HG02759 (cell line): ENCODE measurements around the gene ONECUT3.

ENCODE experiments used
- ATAC-seq: cut with Tn5 transposase; IDR thresholded peaks from one replicate; pipeline ENCODE4 v1.9.1; 2021; ENCODE audit warnings: mild to moderate bottlenecking, moderate library complexity; ENCODE audit not compliant: unreplicated experiment

The ONECUT3 gene

GRCh38 chr19:1813192-1814182 lies 60.2 kb downstream of the ONECUT3 start:
- no peak for ATAC-seq

GRCh38 chr19:1814391-1814790 lies 61.1 kb downstream of the ONECUT3 start:
- no peak for ATAC-seq

- no peak for ATAC-seq
Observed at GRCh38 chr19:1814833-1815604, 61.7 kb downstream of the ONECUT3 start.

- no peak for ATAC-seq
Observed at GRCh38 chr19:1815605-1816529, 62.6 kb downstream of the ONECUT3 start.

- ATAC-seq = no peak
Observed at GRCh38 chr19:1816530-1817298, 63.4 kb downstream of the ONECUT3 start.

- no peak for ATAC-seq
Observed at GRCh38 chr19:1817553-1818179, 64.4 kb downstream of the ONECUT3 start.

GRCh38 chr19:1818549-1819195 lies 65.4 kb downstream of the ONECUT3 start:
- ATAC-seq = no peak

- no peak for ATAC-seq
Observed at GRCh38 chr19:1819341-1820255, 66.3 kb downstream of the ONECUT3 start.

GRCh38 chr19:1822210-1822609 lies 68.9 kb downstream of the ONECUT3 start:
- ATAC-seq = no peak

- no peak for ATAC-seq
Observed at GRCh38 chr19:1823020-1823419, 69.7 kb downstream of the ONECUT3 start.

GRCh38 chr19:1823539-1824251 lies 70.4 kb downstream of the ONECUT3 start:
- ATAC-seq = no peak

- no peak for ATAC-seq
Observed at GRCh38 chr19:1824252-1824622, 70.9 kb downstream of the ONECUT3 start.

- no peak for ATAC-seq
Observed at GRCh38 chr19:1825909-1826556, 72.7 kb downstream of the ONECUT3 start.

GRCh38 chr19:1826557-1827521 lies 73.5 kb downstream of the ONECUT3 start:
- no peak for ATAC-seq

GRCh38 chr19:1827566-1828278 lies 74.4 kb downstream of the ONECUT3 start:
- ATAC-seq = no peak
